WTC11 (cell line): ENCODE data around the gene ATP13A5. TPM values are rescaled to one million over a fixed set of nuclear protein-coding genes. Genes with fewer than 3 reads are reported as not detected.

Experiments
- ATAC-seq: fragments of 200-7000 bp; cut with Tn5 transposase; 2 replicates; pipeline ENCODE4 v1.10.0; 2021; ENCODE audit warnings: mild to moderate bottlenecking, moderate library complexity
- CTCF ChIA-PET: fragments of 300-600 bp; sonication (Branson Sonifier 250); formaldehyde crosslinking; loops from one replicate; lab custom pipeline; 2021; ENCODE audit warnings: antibody characterized with exemption; lab: Charles Lee
- POLR2A ChIA-PET: fragments of 350-600 bp; sonication (Branson Sonifier 250); formaldehyde crosslinking; loops from one replicate; lab custom pipeline; 2021; ENCODE audit warnings: antibody characterized with exemption; lab: Charles Lee
- DNase-seq: peaks from one replicate; pipeline ENCODE4 v3.0.0; 2021; ENCODE audit warnings: low spot score
- H3K27ac Mint-ChIP-seq: 2 replicates; pipeline ENCODE4 v1.8.0; 2021; ENCODE audit warnings: mixed read lengths
- H3K27me3 Mint-ChIP-seq: 2 replicates; pipeline ENCODE4 v1.8.0; 2021; ENCODE audit warnings: low read depth, mild to moderate bottlenecking, moderate library complexity, mixed read lengths
- H3K36me3 Mint-ChIP-seq: 2 replicates; pipeline ENCODE4 v1.8.0; 2021; ENCODE audit warnings: mixed read lengths
- H3K4me1 Mint-ChIP-seq: 2 replicates; pipeline ENCODE4 v1.8.0; 2022; ENCODE audit warnings: mixed read lengths
- H3K4me3 Mint-ChIP-seq: 2 replicates; pipeline ENCODE4 v1.8.0; 2021; ENCODE audit warnings: mild to moderate bottlenecking, moderate library complexity, mixed read lengths
- H3K9me3 Mint-ChIP-seq: 2 replicates; pipeline ENCODE4 v1.8.0; 2021; ENCODE audit warnings: mixed read lengths
- ATF1 ChIP-seq: sonication (generic); formaldehyde crosslinking; IDR thresholded peaks from 2 replicates; pipeline ENCODE4 v1.8.1; 2023; ENCODE audit warnings: mild to moderate bottlenecking, moderate library complexity, missing genetic modification reagents
- CBFB ChIP-seq: sonication (generic); formaldehyde crosslinking; IDR thresholded peaks from 2 replicates; pipeline ENCODE4 v1.8.1; 2022; ENCODE audit warnings: mild to moderate bottlenecking, low read depth, missing genetic modification reagents
- CREM ChIP-seq: sonication (generic); formaldehyde crosslinking; IDR thresholded peaks from 2 replicates; pipeline ENCODE4 v1.8.1; 2022; ENCODE audit warnings: mild to moderate bottlenecking, missing genetic modification reagents, moderate library complexity
- ETV6 ChIP-seq: sonication (generic); formaldehyde crosslinking; IDR thresholded peaks from 2 replicates; pipeline ENCODE4 v1.8.1; 2022; ENCODE audit warnings: mild to moderate bottlenecking, missing genetic modification reagents
- FOXJ3 ChIP-seq: sonication (generic); formaldehyde crosslinking; IDR thresholded peaks from 2 replicates; pipeline ENCODE4 v1.9.0; 2021; ENCODE audit warnings: missing genetic modification reagents, mild to moderate bottlenecking, borderline replicate concordance
- FOXP1 ChIP-seq: sonication (generic); formaldehyde crosslinking; IDR thresholded peaks from 2 replicates; pipeline ENCODE4 v1.8.0; 2022; ENCODE audit warnings: missing genetic modification reagents, mild to moderate bottlenecking, moderate library complexity, borderline replicate concordance
- GRHL2 ChIP-seq: fragments of 250-450 bp; sonication (Bioruptor Pico); IDR thresholded peaks from 2 replicates; pipeline ENCODE4 v1.8.0; 2022; ENCODE audit warnings: mild to moderate bottlenecking, moderate library complexity; ENCODE audit not compliant: insufficient replicate concordance, severe bottlenecking
- HMGXB4 ChIP-seq: sonication (generic); formaldehyde crosslinking; IDR thresholded peaks from 2 replicates; pipeline ENCODE4 v1.8.1; 2023; ENCODE audit warnings: mild to moderate bottlenecking, moderate library complexity, missing genetic modification reagents
- KAT7 ChIP-seq: sonication (generic); formaldehyde crosslinking; IDR thresholded peaks from 2 replicates; pipeline ENCODE4 v1.8.1; 2023; ENCODE audit warnings: missing genetic modification reagents, mild to moderate bottlenecking, borderline replicate concordance
- MAX ChIP-seq: sonication (generic); formaldehyde crosslinking; IDR thresholded peaks from 2 replicates; pipeline ENCODE4 v1.8.0; 2022; ENCODE audit warnings: mild to moderate bottlenecking, missing genetic modification reagents
- MYBL2 ChIP-seq: sonication (generic); formaldehyde crosslinking; IDR thresholded peaks from 2 replicates; pipeline ENCODE4 v1.8.1; 2023; ENCODE audit warnings: mild to moderate bottlenecking, moderate library complexity, missing genetic modification reagents
- NFYB ChIP-seq: sonication (generic); formaldehyde crosslinking; conservative IDR thresholded peaks from 2 replicates; pipeline ENCODE4 v1.8.0; 2022; ENCODE audit warnings: low read depth, missing genetic modification reagents
- NR1H2 ChIP-seq: sonication (generic); formaldehyde crosslinking; IDR thresholded peaks from 2 replicates; pipeline ENCODE4 v1.9.0; 2021; ENCODE audit warnings: mild to moderate bottlenecking, moderate library complexity, missing genetic modification reagents
- NR2C2 ChIP-seq: sonication (generic); formaldehyde crosslinking; IDR thresholded peaks from 2 replicates; pipeline ENCODE4 v1.8.0; 2022; ENCODE audit warnings: mild to moderate bottlenecking, missing genetic modification reagents
- OVOL2 ChIP-seq: fragments of 250-450 bp; sonication (Bioruptor Pico); IDR thresholded peaks from 2 replicates; pipeline ENCODE4 v1.9.0; 2021; ENCODE audit warnings: mild to moderate bottlenecking, borderline replicate concordance
- SMAD3 ChIP-seq: sonication (generic); formaldehyde crosslinking; IDR thresholded peaks from 2 replicates; pipeline ENCODE4 v1.8.0; 2022; ENCODE audit warnings: missing genetic modification reagents, mild to moderate bottlenecking, borderline replicate concordance
- STAT6 ChIP-seq: sonication (generic); formaldehyde crosslinking; conservative IDR thresholded peaks from 2 replicates; pipeline ENCODE4 v1.8.1; 2023; ENCODE audit warnings: mild to moderate bottlenecking, low read depth, missing genetic modification reagents, moderate library complexity
- USF2 ChIP-seq: sonication (generic); formaldehyde crosslinking; IDR thresholded peaks from 2 replicates; pipeline ENCODE4 v1.8.1; 2023; ENCODE audit warnings: mild to moderate bottlenecking, missing genetic modification reagents, moderate library complexity
- ZBTB43 ChIP-seq: sonication (generic); formaldehyde crosslinking; IDR thresholded peaks from 2 replicates; pipeline ENCODE4 v1.8.1; 2023; ENCODE audit warnings: mild to moderate bottlenecking, missing genetic modification reagents
- ZNF396 ChIP-seq: fragments of 250-450 bp; sonication (Bioruptor Pico); IDR thresholded peaks from 2 replicates; pipeline ENCODE4 v1.8.0; 2021; ENCODE audit warnings: mild to moderate bottlenecking, moderate library complexity, borderline replicate concordance
- ZNF423 ChIP-seq: fragments of 250-450 bp; sonication (Bioruptor Pico); IDR thresholded peaks from 2 replicates; pipeline ENCODE4 v2.1.2; 2022; ENCODE audit warnings: mild to moderate bottlenecking, moderate library complexity
- ZNF532 ChIP-seq: fragments of 250-450 bp; sonication (Bioruptor Pico); IDR thresholded peaks from 2 replicates; pipeline ENCODE4 v1.9.0; 2021; ENCODE audit warnings: mild to moderate bottlenecking, borderline replicate concordance
- total RNA-seq: library from RNA; stranded (reverse); gene quantifications from 3 replicates; pipeline ENCODE4 v1.2.3, GENCODE V29; 2021

ATP13A5 gene
- total RNA-seq, 1 experiment from 2014 or later: not detected

GRCh38 chr3:193236599-193236998 lies 142.0 kb downstream of the ATP13A5 start (continued):
- TF ChIP-seq USF2 (CRISPR knock-in tag) (no peak), ZNF532 (no peak)

GRCh38 chr3:193231201-193231600 lies 147.4 kb downstream of the ATP13A5 start:
- Mint-ChIP-seq H3K27me3 (no peaks in the 10 kb centered on the region; the same call in 1 of the 2 replicates), H3K4me3 (no peak overlapping the region), H3K36me3 (no peaks in the 10 kb centered on the region), H3K4me1 (peaks cover 59% of the 10 kb centered on the region), H3K27ac (no peak overlapping the region), H3K9me3 (no peaks in the 10 kb centered on the region)
- no peak for DNase-seq
- ChIA-PET CTCF (interaction anchor here (0.5 kb wide), 1 partner anchor 9 kb away, joined by 4 read pairs; no protein-coding TSS in a partner anchor), POLR2A (no interaction called here)
- TF ChIP-seq OVOL2 (CRISPR knock-in tag) (no peak), NR1H2 (CRISPR knock-in tag) (no peak), ZNF396 (no peak), SMAD3 (CRISPR knock-in tag) (no peak), CBFB (CRISPR knock-in tag) (no peak), MYBL2 (no peak), CREM (CRISPR knock-in tag) (no peak), GRHL2 (CRISPR knock-in tag) (no peak), MAX (CRISPR knock-in tag) (no peak), HMGXB4 (CRISPR knock-in tag) (no peak)
- no peak for ATAC-seq

GRCh38 chr3:193230610-193231009 lies 147.9 kb downstream of the ATP13A5 start:
- ATAC-seq: no peak
- H3K27ac Mint-ChIP-seq: no peak overlapping the region
- DNase-seq: no peak
- no peaks in the 10 kb centered on the region; the same call in 1 of the 2 replicates for H3K27me3 Mint-ChIP-seq
- H3K9me3 Mint-ChIP-seq: no peaks in the 10 kb centered on the region
- ChIA-PET POLR2A (no interaction called here), CTCF (interaction anchor here (0.9 kb wide), 1 partner anchor 66 kb away, joined by 3 read pairs; no protein-coding TSS in a partner anchor)
- H3K4me3 Mint-ChIP-seq: no peak overlapping the region
- no peaks in the 10 kb centered on the region for H3K36me3 Mint-ChIP-seq
- H3K4me1 Mint-ChIP-seq: peaks cover 65% of the 10 kb centered on the region
- TF ChIP-seq ZBTB43 (CRISPR knock-in tag) (no peak), NR1H2 (CRISPR knock-in tag) (no peak), ZNF423 (no peak), STAT6 (CRISPR knock-in tag) (no peak), ETV6 (CRISPR knock-in tag) (no peak), ATF1 (CRISPR knock-in tag) (no peak), FOXJ3 (no peak), NFYB (no peak), NR2C2 (no peak), KAT7 (CRISPR knock-in tag) (no peak), SMAD3 (CRISPR knock-in tag) (no peak), FOXP1 (no peak)
